GM19324 (cell line): Measurements from ENCODE around the gene CKMT1B.
"Not testable (repeated sequence)": the region's sequence is repeated elsewhere in the genome, so short reads cannot be mapped to it uniquely, and the experiment has no call there.

Experiments
- ATAC-seq: cut with Tn5 transposase; IDR thresholded peaks from one replicate; pipeline ENCODE4 v1.9.1; 2021; ENCODE audit warnings: mild to moderate bottlenecking, moderate library complexity; ENCODE audit not compliant: unreplicated experiment, low FRiP score

The CKMT1B gene

GRCh38 chr15:43626937-43627336, 33.1 kb downstream of the CKMT1B start:
- not testable (repeated sequence) for ATAC-seq

- not testable (repeated sequence) for ATAC-seq
Measured at GRCh38 chr15:43638464-43639204, 44.8 kb downstream of the CKMT1B start.
